ENCODE results near the gene BMAL1.

The BMAL1 gene

GRCh38 chr11:13280777-13281176 is 3.2 kb downstream of the BMAL1 start:
- DNase-seq (ENCODE audit: low spot score), result no peak
- in situ Hi-C loops (cut with MboI; ENCODE audit: low pct_unique_long_range_greater_than_20kb, low sequenced_read_pairs, unreplicated experiment), result no loop called here
- TF ChIP-seq CTCF (IDR thresholded peaks at IDR 0.05; ENCODE audit: extremely low read depth, insufficient read depth, missing control alignments), result no peak

GRCh38 chr11:13283636-13284035 is 6.0 kb downstream of the BMAL1 start:
- no peak for TF ChIP-seq CTCF (IDR thresholded peaks at IDR 0.05; ENCODE audit: extremely low read depth, insufficient read depth, missing control alignments)
- DNase-seq (ENCODE audit: low spot score), result no peak
- in situ Hi-C loops (cut with MboI; ENCODE audit: low pct_unique_long_range_greater_than_20kb, low sequenced_read_pairs, unreplicated experiment), result no loop called here

GRCh38 chr11:13284776-13285588 is 7.4 kb downstream of the BMAL1 start:
- in situ Hi-C loops (cut with MboI; ENCODE audit: low pct_unique_long_range_greater_than_20kb, low sequenced_read_pairs, unreplicated experiment), result no loop called here
- no peak for TF ChIP-seq CTCF (IDR thresholded peaks at IDR 0.05; ENCODE audit: extremely low read depth, insufficient read depth, missing control alignments)
- DNase-seq (ENCODE audit: low spot score), result no peak

GRCh38 chr11:13286279-13286821 is 8.8 kb downstream of the BMAL1 start:
- no peak for TF ChIP-seq CTCF (IDR thresholded peaks at IDR 0.05; ENCODE audit: extremely low read depth, insufficient read depth, missing control alignments)
- in situ Hi-C loops (cut with MboI; ENCODE audit: low pct_unique_long_range_greater_than_20kb, low sequenced_read_pairs, unreplicated experiment), result no loop called here
- no peak for DNase-seq (ENCODE audit: low spot score)

- in situ Hi-C loops (cut with MboI; ENCODE audit: low pct_unique_long_range_greater_than_20kb, low sequenced_read_pairs, unreplicated experiment), result no loop called here
- no peak for DNase-seq (ENCODE audit: low spot score)
- no peak for TF ChIP-seq CTCF (IDR thresholded peaks at IDR 0.05; ENCODE audit: extremely low read depth, insufficient read depth, missing control alignments)
These were observed 9.4 kb downstream of the BMAL1 start for GRCh38 chr11:13287036-13287435.

GRCh38 chr11:13287681-13288080 is 10.1 kb downstream of the BMAL1 start:
- DNase-seq (ENCODE audit: low spot score), result no peak
- in situ Hi-C loops (cut with MboI; ENCODE audit: low pct_unique_long_range_greater_than_20kb, low sequenced_read_pairs, unreplicated experiment), result no loop called here
- TF ChIP-seq CTCF (IDR thresholded peaks at IDR 0.05; ENCODE audit: extremely low read depth, insufficient read depth, missing control alignments), result no peak
